Femur (tissue), 1 donor: ENCODE measurements around the gene POLD2.

Experiments used
- DNase-seq: peaks from one replicate; pipeline ENCODE4 v3.0.0-alpha.2; 2017

The POLD2 gene

DNA sequence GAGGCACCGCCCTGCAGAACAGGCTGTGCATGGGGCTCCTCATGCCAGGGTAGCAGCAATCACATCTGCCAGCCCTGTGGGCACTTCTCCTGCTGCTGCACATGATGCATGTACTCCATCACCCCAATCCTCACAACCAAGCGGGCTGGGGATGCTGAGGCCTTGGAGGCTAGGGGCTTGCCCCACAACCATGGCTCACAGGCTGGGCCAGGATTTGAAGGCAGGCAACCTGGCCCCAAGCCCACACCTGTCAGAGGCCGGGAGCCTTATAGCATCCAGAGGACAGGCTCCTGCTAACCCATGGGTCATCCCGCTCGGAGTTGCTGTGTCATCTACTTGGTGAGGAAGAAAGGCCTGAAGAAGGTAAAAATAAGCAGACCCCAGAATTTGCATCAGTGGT is 43.2 kb downstream of the POLD2 start:
- DNase-seq: no peak

DNA sequence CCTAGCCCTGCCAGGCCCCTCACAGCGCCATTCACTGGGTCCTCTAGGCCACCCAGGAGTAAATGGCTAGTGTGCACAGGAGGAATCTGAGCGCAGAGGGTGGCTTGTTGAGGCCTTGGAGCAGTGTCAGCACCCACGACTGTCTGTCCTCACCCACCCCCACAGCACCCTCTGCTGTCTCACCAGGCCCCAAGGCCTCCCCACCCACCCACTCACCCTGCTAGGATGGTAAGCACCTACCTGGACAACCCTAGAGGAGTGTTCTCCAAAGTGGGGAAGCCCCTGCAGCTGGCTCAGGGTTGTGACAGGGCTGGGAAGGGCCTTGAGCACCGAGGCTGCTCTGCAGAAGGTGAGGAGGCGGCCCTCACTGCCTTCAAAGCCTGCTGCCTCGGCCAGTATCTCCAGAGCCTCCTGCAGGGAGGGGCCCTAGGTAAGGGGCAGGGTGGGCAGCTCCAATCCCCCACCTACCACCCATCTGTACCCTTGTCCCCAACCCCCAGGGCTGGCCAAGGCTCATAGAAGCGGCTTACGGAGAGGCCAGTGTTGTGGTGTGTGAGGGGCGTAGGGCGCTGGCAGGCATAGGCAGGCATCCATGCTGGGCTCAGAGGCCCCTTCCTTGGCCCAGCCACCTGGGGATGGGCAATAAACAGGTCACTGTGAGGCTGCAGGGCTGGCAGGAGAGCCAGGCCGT is 43.9 kb downstream of the POLD2 start:
- no peak for DNase-seq

DNA sequence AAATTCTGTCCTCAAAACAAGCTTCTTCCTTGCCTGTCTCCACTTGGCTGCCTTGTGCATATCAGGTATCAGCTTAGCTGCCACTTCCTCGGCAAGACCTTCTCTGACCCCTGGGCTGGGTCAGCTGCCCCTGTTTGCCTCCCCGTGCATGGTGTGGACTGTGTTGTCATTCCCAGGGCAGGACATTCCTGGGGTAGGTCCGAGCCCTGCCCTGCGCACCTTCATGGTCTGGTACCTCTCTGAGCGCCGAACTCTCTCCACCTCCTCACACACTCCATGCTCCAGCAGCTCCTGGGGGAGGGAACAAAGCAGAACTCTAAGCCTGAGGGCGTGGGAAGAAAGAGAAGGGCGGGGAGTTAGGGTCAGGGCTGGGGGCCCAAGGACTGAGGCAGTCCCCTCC is 44.8 kb downstream of the POLD2 start:
- DNase-seq: no peak

DNA sequence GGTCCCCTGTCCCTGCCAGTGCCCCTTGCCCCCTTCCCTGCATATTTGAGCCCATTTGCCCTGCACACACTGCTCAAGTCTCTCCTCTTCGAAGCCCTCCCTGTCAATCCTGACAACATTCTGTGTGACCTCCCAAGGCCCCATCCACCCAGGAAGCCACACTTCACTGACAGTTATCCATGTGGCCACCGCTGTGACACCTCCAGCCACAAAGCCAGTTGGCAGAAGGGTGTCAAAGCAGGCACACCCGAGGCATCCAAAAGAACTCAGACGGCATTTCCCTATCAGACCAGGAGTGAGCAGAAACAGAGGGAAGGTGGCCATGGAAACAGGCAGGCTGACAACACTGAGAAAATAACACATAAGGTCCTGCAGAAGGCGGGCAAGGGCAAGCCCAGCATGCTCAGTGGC is 45.7 kb downstream of the POLD2 start:
- DNase-seq: no peak

DNA sequence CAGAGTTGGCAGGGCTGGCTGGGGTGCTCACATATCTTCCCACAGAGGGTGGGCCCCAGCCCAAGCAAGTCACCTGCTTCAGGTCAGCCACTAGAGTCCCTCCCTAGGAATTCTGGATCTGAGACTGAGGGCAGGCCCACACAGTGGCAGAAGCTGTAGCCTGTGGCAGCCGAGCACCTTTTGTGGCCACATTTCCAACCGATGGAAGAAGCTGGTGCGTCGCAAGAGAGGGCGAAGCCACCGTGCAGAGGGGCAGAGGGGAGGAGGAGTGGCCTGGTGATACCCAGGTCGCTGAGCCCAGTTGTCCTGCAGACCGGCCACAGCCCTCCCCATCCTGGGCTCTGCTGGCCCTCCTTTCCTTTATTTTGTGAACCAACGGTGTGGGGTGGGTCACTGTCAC is 46.3 kb downstream of the POLD2 start:
- no peak for DNase-seq

DNA sequence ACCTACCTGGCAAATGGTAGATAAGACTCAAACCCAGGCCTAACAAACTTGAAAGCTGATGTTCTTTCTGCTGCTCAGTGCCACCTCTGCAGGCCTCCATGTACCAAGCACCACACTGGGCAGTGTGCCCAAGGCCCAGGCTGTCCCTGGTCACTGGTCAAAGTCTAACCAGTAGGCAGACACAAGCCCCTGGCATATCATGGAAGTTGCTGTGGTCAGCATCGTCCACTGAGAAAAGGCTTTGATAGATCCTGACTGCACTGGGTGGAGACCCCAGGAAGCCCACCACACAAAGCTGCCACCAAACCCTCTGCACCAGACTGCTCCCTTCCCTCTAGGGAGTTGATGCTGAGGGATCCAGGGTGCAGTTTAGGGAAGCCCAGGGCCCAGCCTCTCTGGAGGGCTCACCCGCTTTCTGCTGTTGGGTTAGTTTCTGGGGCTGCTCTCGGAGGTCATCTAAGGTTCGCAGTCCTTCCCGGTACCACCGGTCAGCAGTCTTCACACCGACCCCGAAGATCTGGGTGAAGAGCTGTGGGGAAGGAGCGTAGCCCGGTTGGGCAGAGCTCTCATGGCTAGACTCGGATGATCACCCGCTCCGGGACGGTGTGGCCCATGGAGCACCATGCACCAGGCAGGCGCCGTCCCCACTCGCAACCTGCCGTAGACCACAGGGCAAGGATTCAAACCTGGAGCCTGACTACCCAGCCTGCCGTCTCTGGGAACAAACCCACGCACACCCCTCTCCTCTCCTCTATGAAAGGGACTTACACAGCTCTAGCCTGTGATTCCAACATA is 47.0 kb downstream of the POLD2 start:
- no peak for DNase-seq

DNA sequence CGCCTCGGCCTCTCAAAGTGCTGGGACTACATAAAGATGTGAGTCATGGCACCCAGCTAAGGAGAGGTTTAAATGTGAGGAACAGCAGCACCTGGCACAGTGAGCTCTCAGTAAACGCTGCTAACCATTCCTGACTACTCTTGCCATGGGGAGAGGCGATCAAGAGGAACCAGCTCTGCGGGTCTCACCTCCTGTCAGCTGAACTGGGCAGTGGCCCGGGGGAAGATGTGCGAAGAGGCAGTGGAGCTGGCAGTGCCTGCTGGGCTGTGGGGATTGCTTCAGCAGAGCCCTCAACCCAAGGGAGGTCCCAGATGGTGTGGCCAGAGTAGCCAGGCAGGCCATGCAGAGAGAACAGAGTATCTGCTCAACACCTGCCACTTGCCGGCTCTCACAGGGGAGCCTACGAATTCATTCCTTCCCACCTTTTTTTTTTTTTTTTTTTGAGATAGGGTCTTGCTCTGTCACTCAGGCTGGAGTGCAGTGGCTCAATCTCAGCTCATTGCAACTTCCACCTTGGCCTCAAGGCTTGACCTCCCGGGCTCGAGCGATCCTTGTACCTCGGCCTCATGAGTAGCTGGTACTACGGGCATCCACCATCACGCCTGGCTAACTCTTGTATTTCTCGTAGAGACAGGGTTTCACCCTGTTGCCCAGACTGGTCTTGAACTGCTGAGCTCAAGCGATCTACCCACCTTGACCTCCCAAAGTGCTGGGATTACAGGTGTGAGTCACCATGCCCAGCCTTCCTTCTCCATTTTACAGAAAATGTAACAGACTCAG is 47.9 kb downstream of the POLD2 start:
- DNase-seq: no peak

DNA sequence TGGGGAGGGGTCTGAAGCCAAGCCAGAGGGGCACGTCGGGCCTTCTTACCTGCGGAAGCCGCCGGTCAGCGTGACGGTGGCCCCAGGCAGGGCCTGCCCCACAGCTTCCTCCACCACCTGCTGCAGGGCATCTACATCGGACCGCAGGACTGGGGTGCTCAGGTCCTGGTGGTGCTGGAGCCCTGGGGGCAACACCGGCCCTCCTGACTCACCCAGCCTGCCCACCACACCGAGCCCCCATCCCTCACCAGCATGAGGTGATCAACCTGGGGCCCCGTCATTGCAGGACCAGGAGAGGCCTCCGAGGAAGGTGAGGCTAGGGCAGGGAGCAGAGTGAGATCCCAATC is 49.0 kb downstream of the POLD2 start:
- no peak for DNase-seq

DNA sequence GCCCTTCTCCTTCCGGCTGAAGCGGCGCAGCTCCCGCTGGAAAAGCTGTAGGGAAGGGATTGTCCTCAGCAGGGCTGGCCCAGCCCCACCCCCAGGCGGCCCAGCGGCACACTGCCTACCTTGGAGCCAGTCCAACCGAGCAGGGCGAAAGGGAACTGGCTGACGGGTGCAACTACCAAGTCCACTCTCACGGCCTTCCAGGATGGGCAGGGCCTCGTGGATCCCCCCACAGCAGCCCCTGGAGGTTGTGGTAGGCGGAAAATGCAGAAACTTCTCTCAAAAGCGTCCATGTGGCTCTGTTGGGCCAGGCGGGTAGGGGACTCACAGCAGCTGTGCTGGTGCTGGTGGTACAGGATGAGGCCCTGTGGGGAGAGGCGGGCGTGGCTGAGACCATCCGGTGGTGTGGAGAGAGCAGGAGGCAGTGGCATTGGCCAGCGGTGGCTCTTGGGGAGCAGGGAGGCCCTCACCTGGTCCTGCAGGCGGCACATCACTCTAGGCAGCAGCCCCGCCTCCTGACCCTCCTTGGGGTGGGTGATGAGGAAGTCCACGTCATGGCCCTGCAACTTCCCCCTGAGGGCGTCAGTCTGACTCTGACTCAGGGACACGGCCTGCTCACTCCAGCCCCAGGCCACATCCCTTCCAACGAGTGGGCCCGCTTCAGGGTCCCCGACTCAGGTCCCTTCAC is 49.5 kb downstream of the POLD2 start:
- DNase-seq: peak; percentile 70

DNA sequence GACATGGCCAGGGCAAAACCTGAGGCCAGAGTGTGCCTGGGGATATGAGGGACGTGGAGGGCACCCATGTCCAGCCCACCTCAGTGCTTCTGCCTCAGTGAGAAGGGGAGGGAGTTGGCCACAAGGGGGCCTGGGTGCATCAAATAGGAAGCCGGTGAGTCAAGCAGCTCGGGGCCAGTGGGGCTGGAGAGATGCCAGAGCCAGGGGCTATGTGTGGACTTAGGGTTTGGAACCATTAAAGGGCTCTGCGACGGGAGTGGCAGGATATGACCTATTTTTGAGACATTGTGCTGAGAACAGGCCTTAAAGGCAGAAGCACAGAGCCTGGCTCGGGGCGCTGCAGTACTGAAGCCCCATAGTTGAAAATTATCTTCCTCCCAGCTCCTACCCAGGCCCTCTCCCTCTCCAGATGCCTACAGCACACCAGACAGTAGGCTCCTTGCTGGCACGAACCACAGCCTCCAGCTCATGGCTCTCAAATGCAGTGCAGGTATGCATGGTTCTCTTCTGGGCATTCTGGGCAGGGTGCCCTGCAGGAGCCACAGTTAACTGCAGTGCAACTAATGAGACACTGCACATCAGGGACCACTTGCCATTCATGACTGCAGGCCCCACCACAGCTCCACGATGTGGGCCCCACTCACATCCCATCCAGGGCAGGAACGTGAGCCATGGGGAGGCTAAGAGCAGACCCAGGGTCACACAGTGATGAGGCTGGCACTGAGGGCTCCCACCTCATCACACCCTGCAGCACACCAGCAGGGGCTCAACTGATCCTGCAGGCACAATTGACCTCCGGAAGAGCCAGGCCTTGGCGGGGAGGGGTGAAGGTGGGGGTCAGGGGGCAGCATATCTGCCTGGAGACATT is 50.8 kb downstream of the POLD2 start:
- peak; percentile 80 for DNase-seq

DNA sequence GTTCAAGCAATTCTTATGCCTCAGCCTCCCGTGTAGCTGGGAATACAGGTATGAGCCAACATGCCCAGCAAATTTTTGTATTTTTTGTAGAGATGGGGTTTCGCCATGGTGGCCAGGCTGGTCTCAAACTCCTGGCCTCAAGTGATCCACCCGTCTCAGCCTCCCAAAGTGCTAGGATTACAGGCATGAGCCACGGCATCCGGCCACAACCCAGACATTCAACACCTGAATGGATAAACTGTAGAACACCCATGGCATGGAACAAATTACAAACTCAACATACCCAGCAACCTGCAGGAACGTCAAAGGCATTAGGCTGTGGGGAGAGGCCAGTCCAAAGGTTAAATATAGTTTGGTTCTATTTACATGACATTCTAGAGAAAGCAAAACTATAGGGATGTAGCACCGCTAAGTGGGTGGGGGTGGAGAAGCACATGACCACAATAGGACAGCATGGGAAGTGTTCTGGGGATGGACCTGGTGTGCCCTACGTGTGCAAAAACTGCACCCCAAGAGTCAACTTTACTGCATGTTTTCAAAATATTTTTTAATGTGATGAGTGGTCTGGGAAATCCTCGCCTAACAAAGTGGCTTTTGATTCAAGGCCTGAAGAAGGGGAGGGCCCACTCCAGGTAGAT is 51.5 kb downstream of the POLD2 start:
- no peak for DNase-seq

DNA sequence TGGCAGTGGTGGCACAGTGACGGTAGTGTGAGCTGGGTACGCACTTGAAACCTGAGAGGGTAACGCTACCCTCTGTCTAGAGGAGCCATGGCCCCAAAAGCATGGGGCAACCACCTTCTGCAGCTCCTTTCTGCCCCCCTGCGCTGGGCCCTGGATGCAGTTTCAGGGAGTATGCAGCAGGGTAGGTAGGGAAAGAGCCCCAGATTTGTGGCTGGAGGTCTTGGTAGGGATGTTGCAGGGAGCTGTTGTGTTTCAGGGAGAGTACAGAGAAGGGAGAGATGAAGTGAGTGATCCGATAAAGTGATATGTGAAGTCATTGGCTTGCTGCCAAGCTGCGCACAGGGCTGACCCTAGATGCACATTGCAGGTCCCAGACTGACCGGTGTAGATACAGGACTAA is 55.3 kb downstream of the POLD2 start:
- no peak for DNase-seq

DNA sequence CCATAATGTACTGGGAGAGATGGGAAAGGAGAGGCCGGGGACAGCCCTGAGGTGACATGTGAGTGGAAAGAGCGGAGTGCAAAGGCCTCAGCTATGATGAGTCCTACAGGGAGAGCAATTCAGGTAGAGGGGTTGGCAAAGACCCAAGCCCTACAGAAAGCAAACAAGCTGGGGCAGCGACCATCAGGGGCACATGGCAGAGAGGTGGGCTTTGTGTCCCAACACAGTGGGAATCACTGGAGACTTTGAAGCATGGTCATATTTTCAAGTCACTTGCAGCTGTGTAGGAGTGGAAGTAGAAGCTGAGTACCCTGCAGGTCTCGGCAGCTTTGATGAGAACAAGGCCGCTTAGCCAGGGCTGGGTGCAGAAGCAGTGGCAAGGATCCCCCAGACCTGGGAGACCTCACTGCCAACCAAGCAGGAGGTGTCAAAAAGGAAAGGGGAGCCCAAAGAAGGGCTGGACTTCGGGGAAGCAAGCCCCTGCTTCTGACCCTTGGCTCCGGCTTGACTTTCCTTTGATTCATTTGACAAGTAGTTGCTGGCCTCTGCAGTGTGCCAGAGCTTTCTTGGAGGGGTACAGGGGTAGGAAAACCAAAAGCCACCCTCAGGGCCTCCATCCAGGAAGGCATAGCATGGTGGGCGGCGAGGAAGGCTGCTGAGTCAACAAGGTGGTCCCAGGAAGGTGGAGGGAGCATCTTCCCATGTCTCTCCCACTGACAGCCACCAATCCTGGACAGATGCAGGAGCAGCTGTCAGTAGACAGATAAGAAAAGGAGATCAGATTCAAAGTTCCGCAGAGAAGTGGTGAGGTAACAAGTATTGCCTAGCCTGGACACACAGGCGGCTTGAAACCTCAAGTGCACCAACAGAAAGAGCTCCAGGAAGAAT is 56.0 kb downstream of the POLD2 start:
- DNase-seq: peak; percentile 22

DNA sequence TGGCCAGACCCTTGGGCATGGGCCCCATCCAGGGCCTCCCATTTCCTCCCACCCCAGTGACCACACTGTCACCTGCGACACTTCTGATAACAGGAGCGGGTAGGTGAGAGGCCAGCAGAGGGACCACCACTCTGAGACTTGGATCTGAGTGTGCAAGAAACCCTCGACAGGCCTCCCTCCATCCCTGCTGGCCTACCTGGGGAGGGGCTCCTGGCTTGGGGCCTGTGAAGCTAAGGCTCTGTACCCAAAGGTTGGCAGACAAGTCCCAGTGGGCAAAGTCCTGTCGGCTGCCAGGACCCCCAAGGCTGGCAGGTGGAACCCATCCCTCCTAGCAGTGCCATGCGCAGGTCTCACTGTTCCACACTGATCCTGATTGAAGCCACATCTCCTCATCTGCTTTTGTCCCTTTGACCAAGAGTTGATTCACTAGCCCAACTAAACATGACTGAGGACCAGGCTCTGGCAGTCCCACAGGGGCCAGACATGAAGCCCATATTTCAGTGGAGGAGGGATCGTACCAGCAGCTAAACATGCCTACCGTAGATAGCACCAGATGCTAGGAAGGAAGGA is 56.8 kb downstream of the POLD2 start:
- DNase-seq: peak; percentile 33

DNA sequence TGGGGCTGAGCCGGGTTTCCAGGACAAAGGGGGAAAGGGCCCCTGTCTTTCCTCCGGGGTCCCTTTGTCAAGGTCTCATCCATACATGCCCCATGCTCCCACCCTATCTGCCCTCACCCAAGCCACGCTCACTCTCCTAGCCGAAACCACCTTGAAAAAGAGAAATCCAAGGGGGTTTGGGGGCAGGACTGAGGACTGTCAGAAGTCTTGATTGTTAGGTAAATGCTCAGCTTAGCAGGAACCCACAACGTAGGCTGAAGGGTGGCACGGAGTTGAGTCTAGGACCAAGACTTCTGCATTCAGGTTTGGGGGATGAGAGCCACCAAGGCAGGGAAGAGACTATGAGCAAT is 57.3 kb downstream of the POLD2 start:
- peak; percentile 22 for DNase-seq

DNA sequence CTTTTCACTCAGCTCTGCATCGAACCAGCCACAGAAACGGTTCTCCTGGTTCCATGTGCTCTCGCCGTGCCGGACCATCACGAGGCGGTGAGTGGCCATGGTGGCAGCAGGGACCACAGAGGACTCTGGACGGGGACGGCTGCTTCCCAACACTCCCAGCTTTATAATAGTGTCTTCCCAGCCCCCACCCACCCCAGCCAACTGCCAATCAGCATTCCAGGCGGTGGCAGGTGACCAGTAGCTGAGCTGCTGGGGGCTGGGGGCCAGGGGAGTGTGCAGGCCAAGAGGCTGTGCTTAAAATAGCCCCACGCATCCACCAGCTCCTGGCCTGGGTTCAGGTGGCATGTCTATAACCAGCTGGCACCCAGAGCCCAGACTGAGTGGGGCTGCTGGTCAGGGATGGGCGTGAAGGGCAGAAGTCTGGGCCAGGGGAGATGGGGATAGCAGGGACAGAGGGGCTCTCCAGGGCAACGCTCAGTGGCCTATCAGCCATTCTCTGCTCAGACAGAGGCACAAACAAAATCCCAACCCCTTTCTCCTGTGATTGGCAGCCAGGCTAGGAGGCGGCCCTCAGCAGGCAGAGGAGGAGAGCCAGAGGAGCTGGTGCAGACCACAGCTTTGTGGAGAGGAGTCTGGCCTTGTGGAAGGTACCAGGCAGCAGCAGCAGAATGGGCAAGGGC is 57.8 kb downstream of the POLD2 start, which contains the start of gene PGAM2:
TSS of gene PGAM2 (minus strand) at position 137 of the 680 bp plus-strand sequence. CDS start at position 99, 38 bp downstream.
- DNase-seq: peak; percentile 80

DNA sequence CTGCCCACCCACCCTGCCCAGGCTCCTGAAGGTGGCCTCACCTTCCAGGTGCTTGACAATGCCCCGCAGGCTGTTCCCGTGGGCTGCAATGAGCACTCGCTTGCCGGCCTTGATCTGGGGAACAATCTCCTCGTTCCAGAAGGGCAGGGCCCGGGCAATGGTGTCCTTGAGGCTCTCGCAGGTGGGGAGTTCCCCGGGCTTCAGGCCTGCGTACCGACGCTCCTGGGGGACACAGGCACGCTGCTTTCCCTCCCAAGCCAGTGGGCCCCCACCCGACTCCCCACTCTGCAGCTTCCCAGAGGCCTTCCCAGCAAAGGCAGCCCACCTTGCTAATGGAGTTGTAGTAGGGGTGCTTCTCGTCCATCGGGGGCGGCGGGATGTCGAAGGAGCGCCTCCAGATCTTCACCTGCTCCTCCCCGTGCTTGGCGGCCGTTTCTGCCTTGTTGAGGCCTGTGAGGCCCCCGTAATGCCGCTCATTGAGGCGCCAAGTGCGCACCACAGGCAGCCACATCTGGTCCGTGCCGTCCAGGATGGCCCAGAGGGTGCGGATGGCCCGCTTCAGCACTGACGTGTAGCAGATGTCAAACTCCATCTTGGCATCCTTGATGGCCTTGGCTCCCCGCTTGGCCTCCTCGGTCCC is 58.4 kb downstream of the POLD2 start:
- DNase-seq: peak; percentile 53
